H1 (cell line): ENCODE data around the gene LIPC. TPM values are rescaled to one million over a fixed set of nuclear protein-coding genes. Genes with fewer than 3 reads are reported as not detected.

Experiments
- CTCF ChIA-PET: fragments of 300-600 bp; sonication (Branson Sonifier 250); formaldehyde crosslinking; loops from one replicate; lab custom pipeline; 2021; ENCODE audit not compliant: partially characterized antibody; lab: Charles Lee
- POLR2A ChIA-PET: fragments of 300-600 bp; sonication (Branson Sonifier 250); formaldehyde crosslinking; loops from one replicate; lab custom pipeline; 2021; ENCODE audit warnings: inconsistent platforms; ENCODE audit not compliant: partially characterized antibody; lab: Charles Lee
- DNase-seq, 2 experiments: peaks; one replicate each; pipeline versions ENCODE4 v3.0.0 to v3.0.0-alpha.2; 2010 to 2022; ENCODE audit warnings: low spot score in 2 of 2, low read depth in 1 of 2, mixed read lengths in 1 of 2
- FAIRE-seq: peaks from 2 replicates; lab custom pipeline; 2011; peaks lifted over from hg19 to GRCh38; lab: Jason Lieb, UNC
- H2AFZ ChIP-seq: 2 replicates; pipeline ENCODE4 v1.8.1; 2012; ENCODE audit warnings: low read length, inconsistent platforms
- H2AK5ac ChIP-seq: 2 replicates; pipeline ENCODE4 v1.6.1; 2013; ENCODE audit warnings: low read depth, low read length
- H2BK120ac ChIP-seq: replicated peaks from 2 replicates; pipeline ENCODE3; 2013; ENCODE audit warnings: low read depth, low read length, inconsistent platforms
- H2BK12ac ChIP-seq: 2 replicates; pipeline ENCODE4 v1.6.1; 2013; ENCODE audit warnings: low read depth, low read length
- H2BK15ac ChIP-seq: 2 replicates; pipeline ENCODE4 v1.6.1; 2013; ENCODE audit warnings: low read length
- H2BK20ac ChIP-seq: 2 replicates; pipeline ENCODE4 v1.6.1; 2013; ENCODE audit warnings: low read length
- H2BK5ac ChIP-seq: 2 replicates; pipeline ENCODE4 v1.6.1; 2013; ENCODE audit warnings: low read depth, low read length
- H3K14ac ChIP-seq: 2 replicates; pipeline ENCODE4 v1.6.1; 2013; ENCODE audit warnings: inconsistent platforms; ENCODE audit not compliant: insufficient read length
- H3K18ac ChIP-seq: 2 replicates; pipeline ENCODE4 v1.6.1; 2013; ENCODE audit warnings: low read length; ENCODE audit errors: extremely low read depth
- H3K23ac ChIP-seq: 2 replicates; pipeline ENCODE4 v1.6.1; 2013; ENCODE audit warnings: inconsistent platforms; ENCODE audit not compliant: insufficient read length
- H3K23me2 ChIP-seq: 2 replicates; pipeline ENCODE4 v1.6.1; 2013; ENCODE audit warnings: low read depth, low read length
- H3K27ac ChIP-seq: 2 replicates; pipeline ENCODE4 v1.6.1; 2011; ENCODE audit warnings: low read depth, low read length, inconsistent platforms
- H3K27me3 ChIP-seq, 4 experiments: replicated peaks in 1 of 4; 1 replicate in 1 of 4; 2 replicates in 3 of 4; pipeline versions ENCODE4 v1.6.1 to v1.8.1; 2011 to 2013; ENCODE audit warnings: low read length in 3 of 4, mild to moderate bottlenecking in 3 of 4, inconsistent platforms in 2 of 4, mixed read lengths in 2 of 4, moderate library complexity in 1 of 4; ENCODE audit not compliant: control insufficient read depth in 3 of 4, insufficient read depth in 3 of 4; ENCODE audit errors: extremely low read depth in 1 of 4
- H3K36me3 ChIP-seq, 4 experiments: 2 replicates each; pipeline versions ENCODE4 v1.6.1 to v1.8.1; 2011 to 2013; ENCODE audit warnings: mild to moderate bottlenecking in 4 of 4, low read length in 3 of 4, moderate library complexity in 2 of 4, control low read depth in 1 of 4, inconsistent platforms in 1 of 4; ENCODE audit not compliant: insufficient read depth in 4 of 4, control insufficient read depth in 2 of 4
- H3K4ac ChIP-seq: replicated peaks from 2 replicates; pipeline ENCODE3; 2013; ENCODE audit warnings: low read length, low read depth, mixed read lengths, inconsistent platforms; ENCODE audit not compliant: insufficient read length
- H3K4me1 ChIP-seq, 4 experiments: replicated peaks in 1 of 4; 1 replicate in 1 of 4; 2 replicates in 3 of 4; pipeline versions ENCODE4 v1.6.1 to v1.8.1; 2011 to 2013; ENCODE audit warnings: low read length in 3 of 4, inconsistent platforms in 2 of 4, mixed read lengths in 1 of 4; ENCODE audit not compliant: insufficient read depth in 4 of 4, control insufficient read depth in 3 of 4
- H3K4me2 ChIP-seq, 2 experiments: 2 replicates each; pipeline versions ENCODE4 v1.6.1 to v1.8.1; 2011 to 2013; ENCODE audit warnings: low read depth in 2 of 2, low read length in 2 of 2, control low read depth in 1 of 2, inconsistent platforms in 1 of 2, mild to moderate bottlenecking in 1 of 2; ENCODE audit not compliant: insufficient read depth in 1 of 2
- H3K4me3 ChIP-seq, 4 experiments: fragments of 200-600, 300-600 bp in 1 of 4; sonication (generic), shearing (Covaris generic), sonication (Bioruptor Twin) in 1 of 4; 2 replicates each; pipeline versions ENCODE4 v1.5.1 to v1.8.1; 2011 to 2016; ENCODE audit warnings: low read length in 4 of 4, low read depth in 3 of 4, control low read depth in 2 of 4, inconsistent platforms in 2 of 4, mild to moderate bottlenecking in 2 of 4, mixed read lengths in 1 of 4, moderate library complexity in 1 of 4; ENCODE audit not compliant: insufficient read depth in 2 of 4; ENCODE audit errors: extremely low read depth in 1 of 4
- H3K56ac ChIP-seq: replicated peaks from 2 replicates; pipeline ENCODE3; 2013; ENCODE audit warnings: low read depth, mild to moderate bottlenecking, mixed read lengths, low read length, inconsistent platforms; ENCODE audit not compliant: insufficient read length
- H3K79me1 ChIP-seq: 2 replicates; pipeline ENCODE4 v1.6.1; 2013; ENCODE audit warnings: low read depth, low read length, control low read depth
- H3K79me2 ChIP-seq, 2 experiments: 2 replicates each; pipeline versions ENCODE4 v1.6.1 to v1.8.1; 2012 to 2013; ENCODE audit warnings: low read length in 2 of 2, mild to moderate bottlenecking in 2 of 2, inconsistent platforms in 1 of 2; ENCODE audit not compliant: insufficient read depth in 2 of 2, control insufficient read depth in 1 of 2
- H3K9ac ChIP-seq, 4 experiments: replicated peaks in 1 of 4; 1 replicate in 1 of 4; 2 replicates in 3 of 4; pipeline versions ENCODE4 v1.6.1 to v1.8.1; 2011 to 2013; ENCODE audit warnings: low read depth in 3 of 4, low read length in 3 of 4, control low read depth in 2 of 4, mild to moderate bottlenecking in 2 of 4, moderate library complexity in 2 of 4, inconsistent platforms in 1 of 4; ENCODE audit errors: extremely low read depth in 1 of 4
- H3K9me3 ChIP-seq, 2 experiments: 2 replicates each; pipeline versions ENCODE4 v1.6.1 to v1.8.1; 2012 to 2013; ENCODE audit warnings: mild to moderate bottlenecking in 2 of 2, moderate library complexity in 2 of 2, control low read depth in 1 of 2, inconsistent platforms in 1 of 2, low read depth in 1 of 2, low read length in 1 of 2, mixed read lengths in 1 of 2; ENCODE audit not compliant: insufficient read depth in 2 of 2
- H4K20me1 ChIP-seq, 2 experiments: replicated peaks in 1 of 2; 2 replicates each; pipeline versions ENCODE3 to v1.8.1; 2011 to 2013; ENCODE audit warnings: inconsistent platforms in 2 of 2, low read length in 2 of 2, mild to moderate bottlenecking in 1 of 2; ENCODE audit not compliant: insufficient read depth in 2 of 2, control insufficient read depth in 1 of 2
- H4K5ac ChIP-seq: 2 replicates; pipeline ENCODE4 v1.6.1; 2013; ENCODE audit warnings: low read length, low read depth, mixed read lengths, inconsistent platforms; ENCODE audit not compliant: insufficient read length
- H4K8ac ChIP-seq: 2 replicates; pipeline ENCODE4 v1.8.0; 2013; ENCODE audit warnings: mild to moderate bottlenecking, moderate library complexity, low read length, inconsistent platforms; ENCODE audit not compliant: insufficient read depth; ENCODE audit errors: extremely low read depth
- H4K91ac ChIP-seq: replicated peaks from 2 replicates; pipeline ENCODE3; 2013; ENCODE audit warnings: low read length, mixed read lengths, inconsistent platforms; ENCODE audit not compliant: insufficient read length
- CEBPB ChIP-seq: IDR thresholded peaks from 2 replicates; pipeline ENCODE4 v1.6.1; 2012; ENCODE audit warnings: low read depth, low read length
- NANOG ChIP-seq: IDR thresholded peaks from 2 replicates; pipeline ENCODE4 v1.6.1; 2011; ENCODE audit warnings: low read length, low read depth, mild to moderate bottlenecking, inconsistent platforms; ENCODE audit not compliant: insufficient read depth, poor library complexity, severe bottlenecking
- RBBP5 ChIP-seq: IDR thresholded peaks from 2 replicates; pipeline ENCODE4 v1.7.1; 2012; ENCODE audit warnings: low read depth, mild to moderate bottlenecking, inconsistent platforms, low read length, moderate library complexity, borderline replicate concordance
- SUZ12 ChIP-seq: fragments of 200-600 bp; sonication (generic); IDR thresholded peaks from 2 replicates; pipeline ENCODE4 v1.6.1; 2012; ENCODE audit warnings: mild to moderate bottlenecking, inconsistent platforms, low read length, moderate library complexity, mixed read lengths
- TAF7 ChIP-seq: optimal IDR thresholded peaks from 2 replicates; pipeline ENCODE3; 2011; ENCODE audit warnings: low read depth, mild to moderate bottlenecking, inconsistent platforms, low read length, moderate library complexity, borderline replicate concordance
- TEAD4 ChIP-seq: IDR thresholded peaks from 2 replicates; pipeline ENCODE4 v1.6.1; 2012; ENCODE audit warnings: low read depth, low read length, inconsistent platforms, mixed read lengths
- USF2 ChIP-seq: IDR thresholded peaks from 2 replicates; pipeline ENCODE4 v1.6.1; 2011; ENCODE audit warnings: low read length, improper control_type of control experiment
- WGBS, 2 experiments: shearing (Covaris generic) in 1 of 2; methylation state at CpG; one replicate each; pipeline versions ENCODE4 v1.1.6 to v1.1.7; 2013 to 2015; ENCODE audit warnings: low lambda C conversion rate in 2 of 2, mixed read lengths in 2 of 2, inconsistent platforms in 1 of 2, low coverage in 1 of 2, missing lambda C conversion rate in 1 of 2; ENCODE audit not compliant: insufficient replicate concordance in 2 of 2, insufficient coverage in 1 of 2, insufficient read length in 1 of 2; ENCODE audit errors: extremely low coverage in 1 of 2, missing lambda C conversion rate in 1 of 2; 5-methylcytosine and 5-hydroxymethylcytosine counted together
- polyA plus RNA-seq, 7 experiments: library from polyadenylated mRNA; depleted of rRNA in 3 of 7; stranded (reverse) in 5 of 7; unstranded in 2 of 7; fragments of >200 nt in 5 of 7; fragments of 200-250 nt in 2 of 7; gene quantifications; 1 replicate in 5 of 7; 2 replicates in 1 of 7; 4 replicates in 1 of 7; pipeline versions ENCODE4 v1.2.1 to v1.2.3, GENCODE V29; 2011 to 2013; ENCODE audit warnings: missing spikeins in 2 of 7, mixed read lengths in 2 of 7
- total RNA-seq: library from RNA; stranded (reverse); fragmentation: NEBNext Ultra II Directional; extraction: Animal tissue kit (Norgen Biotek cat#: 25700); gene quantifications from 2 replicates; pipeline ENCODE4 v1.2.1, GENCODE V29; 2021

Gene LIPC
- total and polyA plus RNA-seq, 2 of the 8 experiments (the other 6 are each of a cell fraction or from before 2014, with no cell fraction given): not detected

- FAIRE-seq: no peak
- CTCF ChIA-PET: interaction anchor here (1.5 to 2.1 kb wide), 3 partner anchors 14 to 326 kb away, joined by 3 to 5 read pairs (median 4); no protein-coding TSS in a partner anchor
- no peak overlapping the region for H4K8ac ChIP-seq
- no peak for TF ChIP-seq USF2
- TF ChIP-seq TAF7: no peak
- TF ChIP-seq SUZ12: no peak
- TF ChIP-seq NANOG: no peak
- TF ChIP-seq CEBPB: no peak
- no peak for TF ChIP-seq RBBP5
- no peak for TF ChIP-seq TEAD4
These were observed 123.0 kb downstream of the LIPC start for GRCh38 chr15:58554758-58555157.

More at GRCh38 chr15:58554758-58555157, 123.0 kb downstream of the LIPC start:
- WGBS, 2 experiments: 79% methylated on average over 5 of the region's 5 CpGs; no CpG with 5 or more reads in 1 of the 2 experiments
- Histone ChIP-seq H2AFZ (no peak overlapping the region), H3K23me2 (0 out of 2 replicates have a peak, but pooled peaks cover 2% of the 10 kb centered on the region), H3K18ac (no peak overlapping the region), H3K14ac (no peak overlapping the region), H3K9ac (no peak overlapping the region), H3K56ac (no peak overlapping the region), H2BK12ac (no peak overlapping the region), H3K27me3 (no peaks in the 10 kb centered on the region; a peak in 1 of 7 replicates), H2BK5ac (no peak overlapping the region), H3K79me1 (no peaks in the 10 kb centered on the region), H3K9me3 (peaks cover 7 to 8% of the 10 kb centered on the region in 2 experiments; a peak in 3 of 4 replicates), H3K4me1 (peaks cover 0 to 7% (median 3%) of the 10 kb centered on the region in 4 experiments; a peak in 4 of 7 replicates), H3K23ac (no peak overlapping the region), H4K91ac (no peak overlapping the region), H2BK15ac (no peak overlapping the region), H2AK5ac (no peak overlapping the region), H2BK20ac (no peak overlapping the region), H3K4me2 (no peak overlapping the region), H3K36me3 (no peaks in the 10 kb centered on the region), H4K20me1 (no peaks in the 10 kb centered on the region), H2BK120ac (no peak overlapping the region), H3K79me2 (no peaks in the 10 kb centered on the region), H3K4me3 (no peak overlapping the region), H3K27ac (no peak overlapping the region), H4K5ac (no peak overlapping the region), H3K4ac (no peak overlapping the region)
- POLR2A ChIA-PET: no interaction called here
- DNase-seq: no peak
